A549 (cell line): ENCODE measurements around the gene CCS.

Source experiments
- CEBPB ChIP-seq, 2 experiments: fragments of >200 bp in 1 of 2; sonication (Bioruptor Twin) in 1 of 2; formaldehyde crosslinking in 1 of 2; IDR thresholded peaks; 2 replicates each; pipeline ENCODE4 v1.6.1; 2012 to 2016
- EHMT2 ChIP-seq: fragments of 200-600 bp; sonication (generic); IDR thresholded peaks from 2 replicates; pipeline ENCODE4 v1.6.1; 2016; ENCODE audit warnings: antibody characterized with exemption, low read depth, mild to moderate bottlenecking, moderate library complexity
- EP300 ChIP-seq, 2 experiments: fragments of >200 bp; sonication (Bioruptor Twin); formaldehyde crosslinking; IDR thresholded peaks; 2 replicates in 1 of 2; 3 replicates in 1 of 2; pipeline ENCODE4 v1.6.1; 2016 to 2017
- MAFK ChIP-seq: fragments of 450-650 bp; IDR thresholded peaks from 2 replicates; pipeline ENCODE4 v1.6.1; 2014; ENCODE audit not compliant: partially characterized antibody
- RCOR1 ChIP-seq: fragments of 150-350 bp; IDR thresholded peaks from 2 replicates; pipeline ENCODE4 v1.6.1; 2014; ENCODE audit warnings: antibody characterized with exemption, low read length, low read depth
- REST ChIP-seq: fragments of 200-600 bp; sonication (generic); IDR thresholded peaks from 2 replicates; pipeline ENCODE4 v1.6.1; 2016; ENCODE audit warnings: antibody characterized with exemption, mild to moderate bottlenecking, moderate library complexity
- USF2 ChIP-seq: fragments of 450-650 bp; IDR thresholded peaks from 2 replicates; pipeline ENCODE4 v1.6.1; 2014; ENCODE audit warnings: antibody characterized with exemption
- ZFP36 ChIP-seq: fragments of 450-650 bp; IDR thresholded peaks from 2 replicates; pipeline ENCODE4 v1.6.1; 2014; ENCODE audit warnings: borderline replicate concordance; ENCODE audit not compliant: partially characterized antibody
- TF ChIP-seq, protein P1 (sequence below): fragments of >200 bp; sonication (Bioruptor Twin); formaldehyde crosslinking; IDR thresholded peaks from 3 replicates; pipeline ENCODE4 v1.5.1; 2016

DNA sequence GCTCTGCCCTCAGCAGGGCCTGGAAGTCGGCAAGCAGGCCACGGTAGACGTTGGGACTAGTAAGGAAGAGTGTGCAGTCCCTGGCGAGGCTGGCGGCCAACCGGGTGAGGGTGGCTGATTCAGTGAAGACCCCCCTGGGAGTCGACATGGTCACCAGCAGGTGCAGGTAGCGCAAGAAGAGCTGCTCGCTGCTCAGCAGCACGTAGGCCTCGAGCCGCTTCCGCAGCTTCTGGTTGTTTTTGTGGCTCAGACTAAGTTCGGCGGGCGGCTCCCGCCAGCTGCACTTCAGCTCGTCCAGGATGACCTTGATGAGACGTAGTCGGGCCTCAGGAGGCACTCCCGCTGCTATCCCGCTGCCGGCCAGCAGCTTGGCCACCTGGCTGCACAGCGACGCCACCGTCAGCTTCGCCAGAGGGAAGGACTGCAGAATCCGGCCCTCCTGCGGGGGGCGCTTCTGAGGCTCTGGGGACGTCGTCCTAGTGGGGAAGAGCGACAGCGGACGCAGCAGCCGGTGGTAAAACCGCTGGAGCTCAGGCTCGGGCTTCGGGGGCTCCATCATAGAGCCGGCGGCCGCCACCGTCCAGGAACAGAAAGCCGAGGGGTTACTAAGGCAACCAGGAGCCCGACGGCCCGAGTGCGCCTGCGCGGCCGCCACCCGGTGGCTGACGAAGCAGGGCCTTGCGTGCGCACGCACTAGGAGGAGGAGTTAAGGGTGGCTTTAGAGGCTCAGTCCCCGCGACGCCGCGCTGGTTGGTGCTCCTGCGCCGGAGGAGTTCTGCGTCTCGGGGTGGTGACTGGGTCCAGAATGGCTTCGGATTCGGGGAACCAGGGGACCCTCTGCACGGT lies at the start of gene CCS, which contains the start of gene CCDC87:
- TF ChIP-seq CEBPB (IDR thresholded peaks at IDR 0.05), result no peak
- TF ChIP-seq, protein P1, sequence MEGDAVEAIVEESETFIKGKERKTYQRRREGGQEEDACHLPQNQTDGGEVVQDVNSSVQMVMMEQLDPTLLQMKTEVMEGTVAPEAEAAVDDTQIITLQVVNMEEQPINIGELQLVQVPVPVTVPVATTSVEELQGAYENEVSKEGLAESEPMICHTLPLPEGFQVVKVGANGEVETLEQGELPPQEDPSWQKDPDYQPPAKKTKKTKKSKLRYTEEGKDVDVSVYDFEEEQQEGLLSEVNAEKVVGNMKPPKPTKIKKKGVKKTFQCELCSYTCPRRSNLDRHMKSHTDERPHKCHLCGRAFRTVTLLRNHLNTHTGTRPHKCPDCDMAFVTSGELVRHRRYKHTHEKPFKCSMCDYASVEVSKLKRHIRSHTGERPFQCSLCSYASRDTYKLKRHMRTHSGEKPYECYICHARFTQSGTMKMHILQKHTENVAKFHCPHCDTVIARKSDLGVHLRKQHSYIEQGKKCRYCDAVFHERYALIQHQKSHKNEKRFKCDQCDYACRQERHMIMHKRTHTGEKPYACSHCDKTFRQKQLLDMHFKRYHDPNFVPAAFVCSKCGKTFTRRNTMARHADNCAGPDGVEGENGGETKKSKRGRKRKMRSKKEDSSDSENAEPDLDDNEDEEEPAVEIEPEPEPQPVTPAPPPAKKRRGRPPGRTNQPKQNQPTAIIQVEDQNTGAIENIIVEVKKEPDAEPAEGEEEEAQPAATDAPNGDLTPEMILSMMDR, result peak; percentile 68
- no peak for TF ChIP-seq REST
- no peak for TF ChIP-seq MAFK
- no peak for TF ChIP-seq ZFP36
- no peak for TF ChIP-seq EP300 (IDR thresholded peaks at IDR 0.05)
- no peak for TF ChIP-seq RCOR1
- no peak for TF ChIP-seq EHMT2
- no peak for TF ChIP-seq USF2
